Astrocyte (in vitro differentiated cells and primary cell): ENCODE results near the gene PDZK1IP1.

Experiments used
- EZH2 ChIP-seq: IDR thresholded peaks from 2 replicates; pipeline ENCODE4 v1.6.1; 2012; ENCODE audit warnings: mild to moderate bottlenecking, low read length, inconsistent platforms; ENCODE audit not compliant: insufficient read depth
- TF ChIP-seq, protein P1 (sequence below): IDR thresholded peaks from 2 replicates; pipeline ENCODE4 v1.5.1; 2011; ENCODE audit warnings: low read depth, mild to moderate bottlenecking, inconsistent platforms, low read length, moderate library complexity; ENCODE audit not compliant: insufficient read depth

- TF ChIP-seq, protein P1, sequence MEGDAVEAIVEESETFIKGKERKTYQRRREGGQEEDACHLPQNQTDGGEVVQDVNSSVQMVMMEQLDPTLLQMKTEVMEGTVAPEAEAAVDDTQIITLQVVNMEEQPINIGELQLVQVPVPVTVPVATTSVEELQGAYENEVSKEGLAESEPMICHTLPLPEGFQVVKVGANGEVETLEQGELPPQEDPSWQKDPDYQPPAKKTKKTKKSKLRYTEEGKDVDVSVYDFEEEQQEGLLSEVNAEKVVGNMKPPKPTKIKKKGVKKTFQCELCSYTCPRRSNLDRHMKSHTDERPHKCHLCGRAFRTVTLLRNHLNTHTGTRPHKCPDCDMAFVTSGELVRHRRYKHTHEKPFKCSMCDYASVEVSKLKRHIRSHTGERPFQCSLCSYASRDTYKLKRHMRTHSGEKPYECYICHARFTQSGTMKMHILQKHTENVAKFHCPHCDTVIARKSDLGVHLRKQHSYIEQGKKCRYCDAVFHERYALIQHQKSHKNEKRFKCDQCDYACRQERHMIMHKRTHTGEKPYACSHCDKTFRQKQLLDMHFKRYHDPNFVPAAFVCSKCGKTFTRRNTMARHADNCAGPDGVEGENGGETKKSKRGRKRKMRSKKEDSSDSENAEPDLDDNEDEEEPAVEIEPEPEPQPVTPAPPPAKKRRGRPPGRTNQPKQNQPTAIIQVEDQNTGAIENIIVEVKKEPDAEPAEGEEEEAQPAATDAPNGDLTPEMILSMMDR, result no peak
- no peak for TF ChIP-seq EZH2
Measured at GRCh38 chr1:47207803-47208373, 18.1 kb upstream of the PDZK1IP1 start.
